ENCODE measurements around the gene RASAL3.

- peak in 1 of 2 donors; percentile 18 for TF ChIP-seq RAD21 (IDR thresholded peaks at IDR 0.05)
- no peak for TF ChIP-seq CTCF (IDR thresholded peaks at IDR 0.05; ENCODE audit: low read depth, low read length, missing input control)
- TF ChIP-seq TAF1 (conservative IDR thresholded peaks at IDR 0.05), result no peak
- no peak for TF ChIP-seq JUND (IDR thresholded peaks at IDR 0.05)
- TF ChIP-seq YY1 (IDR thresholded peaks at IDR 0.05), result no peak
- TF ChIP-seq EGR1 (IDR thresholded peaks at IDR 0.05; ENCODE audit: low read depth in 2 of 2), result no peak
- peak; percentile 35 for TF ChIP-seq MAX (IDR thresholded peaks at IDR 0.05)
- no peak for TF ChIP-seq FOXA1 (IDR thresholded peaks at IDR 0.05)
- TF ChIP-seq GABPA (IDR thresholded peaks at IDR 0.05 in 1 of 2, conservative IDR thresholded peaks at IDR 0.05 in 1 of 2), result no peak
- no peak for TF ChIP-seq ZBTB33 (IDR thresholded peaks at IDR 0.05)
Observed at GRCh38 chr19:15445807-15446376, 18.5 kb downstream of the RASAL3 start.
